GOT3 (cell line): ENCODE measurements around the gene TEDDM1.
A peak's percentile ranks its signal among the peaks of the same experiment; 100 is the strongest.

Experiments
- DNase-seq: peaks from one replicate; lab custom pipeline; 2025; ENCODE audit warnings: mixed read lengths; lab: John Stamatoyannopoulos, UW

Gene TEDDM1

DNA sequence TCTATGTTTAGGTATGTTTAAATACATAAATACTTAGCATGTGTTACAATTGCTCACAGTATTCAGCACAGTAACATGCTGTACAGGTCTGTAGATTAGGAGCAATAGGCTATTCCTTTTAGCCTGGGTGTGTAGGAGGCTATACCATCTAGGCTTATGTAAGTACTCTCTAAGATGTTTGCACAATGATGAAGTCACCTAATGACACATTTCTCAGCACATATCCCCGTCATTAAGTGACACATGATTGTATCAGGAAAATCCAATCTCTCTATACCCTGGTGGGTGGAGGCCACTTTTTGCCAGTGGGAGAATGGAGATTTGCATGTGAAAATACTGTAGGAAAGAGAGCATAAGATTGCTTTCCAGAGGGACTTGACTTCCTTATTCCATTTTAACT lies 5.5 kb upstream of the TEDDM1 start:
- no peak for DNase-seq

DNA sequence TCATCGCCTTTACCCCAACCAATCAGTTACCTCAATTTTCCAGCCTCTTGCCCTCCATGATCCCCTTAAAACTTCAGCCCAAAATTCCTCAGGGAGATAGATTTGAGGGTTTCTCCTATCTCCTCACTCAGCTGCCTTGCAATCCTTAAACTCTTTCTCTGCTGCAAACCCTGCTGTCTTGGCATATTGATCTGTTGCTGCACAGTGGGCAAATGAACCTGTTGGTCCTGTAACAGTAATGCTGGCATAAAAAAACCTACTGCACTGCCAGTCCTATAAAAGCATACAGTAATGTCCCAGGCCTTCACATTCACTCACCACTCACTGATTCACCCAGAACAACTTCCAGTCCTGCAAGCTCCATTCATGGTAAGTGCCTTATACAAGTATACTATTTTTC lies 5.1 kb upstream of the TEDDM1 start:
- no peak for DNase-seq

DNA sequence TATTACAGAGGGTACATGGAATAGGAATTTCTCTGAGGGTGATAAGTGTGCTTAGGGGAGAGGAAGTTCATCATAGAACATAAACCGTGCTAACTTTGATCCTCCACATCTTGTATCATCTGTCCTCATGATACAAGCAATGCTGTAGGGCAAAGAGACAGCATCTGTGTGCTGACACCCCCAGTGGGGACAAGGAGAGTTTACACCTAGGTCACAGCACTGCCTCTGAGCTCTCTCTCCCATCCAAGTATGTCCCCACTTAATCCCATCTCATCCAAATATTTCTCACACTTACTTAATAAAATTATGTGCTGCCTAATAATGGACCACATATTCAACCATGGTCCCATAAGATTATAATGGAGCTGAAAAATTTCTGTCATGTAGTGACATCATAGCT lies 4.3 kb upstream of the TEDDM1 start:
- DNase-seq = no peak

DNA sequence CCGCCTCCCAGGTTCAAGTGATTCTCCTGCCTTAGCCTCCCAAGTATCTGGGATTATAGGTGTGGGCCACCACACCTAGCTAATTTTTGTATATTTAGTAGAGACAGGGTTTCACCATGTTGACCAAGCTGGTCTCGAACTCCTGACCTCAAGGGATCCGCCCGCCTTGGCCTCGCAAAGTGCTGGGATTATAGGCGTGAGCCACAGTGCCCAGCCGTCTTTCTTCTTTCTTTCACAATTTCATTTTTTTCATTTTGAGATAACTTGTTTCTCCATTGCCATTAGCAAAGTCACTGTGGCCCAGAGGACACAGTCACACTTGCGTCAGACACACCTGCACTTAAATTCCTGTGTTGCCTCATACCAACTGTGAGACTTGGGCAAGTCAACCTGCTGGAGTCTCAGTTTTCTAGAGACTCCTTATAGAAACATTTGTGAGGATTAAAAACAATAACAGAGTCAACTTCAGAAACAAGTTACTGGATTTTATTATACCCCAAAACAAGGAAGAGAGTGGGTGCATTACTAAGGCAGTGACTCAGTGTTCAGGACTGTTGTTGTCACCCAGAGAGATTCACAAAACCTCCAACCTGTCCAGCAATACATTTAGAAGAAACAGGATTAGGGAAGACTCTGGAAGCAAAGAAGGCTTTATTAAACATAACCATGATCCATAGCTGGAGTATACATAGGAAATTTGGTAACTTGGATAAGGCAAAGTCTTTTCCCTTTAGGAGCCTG lies 2.6 kb downstream of the TEDDM1 start:
- DNase-seq = no peak

DNA sequence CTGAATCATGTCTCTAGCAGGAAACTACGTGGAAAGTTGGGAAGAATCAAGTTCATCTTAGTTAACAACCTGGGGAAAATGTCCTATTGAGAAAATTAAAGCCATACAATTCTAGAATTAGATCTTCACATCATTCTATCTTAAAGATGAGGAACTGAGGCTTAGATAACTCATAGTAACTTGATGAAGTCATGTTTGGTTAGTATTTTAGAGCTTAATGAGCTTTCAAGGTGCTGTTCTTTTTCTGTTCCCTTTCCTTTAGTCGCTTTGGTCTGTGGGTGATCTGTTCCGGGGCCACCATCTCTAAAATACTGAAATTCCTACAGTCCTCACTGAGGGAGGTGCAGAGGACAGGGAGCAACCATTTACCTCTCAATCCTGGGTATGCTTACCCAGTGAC lies 4.6 kb downstream of the TEDDM1 start:
- DNase-seq = no peak

DNA sequence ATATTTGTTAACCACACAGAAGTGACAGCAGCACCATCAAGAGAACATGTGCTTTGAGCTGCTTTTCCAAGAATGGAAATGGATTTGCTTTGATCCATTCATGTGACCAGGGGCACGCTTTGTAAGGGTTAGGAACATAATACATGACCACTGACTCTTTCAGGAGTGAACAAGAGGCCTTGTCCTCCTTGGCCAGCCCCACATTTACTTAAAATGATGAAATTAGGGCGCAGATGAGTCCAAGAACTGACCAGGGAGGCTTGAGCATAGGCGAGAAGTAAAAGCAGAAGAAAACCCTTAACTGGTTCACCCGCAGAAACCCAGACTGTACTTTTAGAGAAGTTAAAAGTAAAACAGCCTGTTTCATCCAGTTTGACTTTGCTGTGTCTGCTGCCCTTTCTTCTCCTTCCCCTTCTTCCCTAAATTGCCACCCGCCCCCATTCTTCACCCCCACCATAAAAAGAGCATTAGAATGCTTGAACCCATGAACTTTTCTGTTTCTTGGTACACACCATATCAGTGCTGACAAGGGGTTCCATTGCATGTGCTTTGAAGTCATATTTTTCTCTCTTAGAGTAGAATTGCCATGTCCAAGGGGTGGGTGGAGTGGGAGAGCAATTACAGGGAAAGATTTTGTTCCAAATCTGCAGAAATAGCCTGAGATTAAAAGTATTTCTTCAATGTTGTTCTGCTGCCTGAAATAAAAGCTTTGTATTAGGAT lies 6.3 kb downstream of the TEDDM1 start:
- DNase-seq = no peak

DNA sequence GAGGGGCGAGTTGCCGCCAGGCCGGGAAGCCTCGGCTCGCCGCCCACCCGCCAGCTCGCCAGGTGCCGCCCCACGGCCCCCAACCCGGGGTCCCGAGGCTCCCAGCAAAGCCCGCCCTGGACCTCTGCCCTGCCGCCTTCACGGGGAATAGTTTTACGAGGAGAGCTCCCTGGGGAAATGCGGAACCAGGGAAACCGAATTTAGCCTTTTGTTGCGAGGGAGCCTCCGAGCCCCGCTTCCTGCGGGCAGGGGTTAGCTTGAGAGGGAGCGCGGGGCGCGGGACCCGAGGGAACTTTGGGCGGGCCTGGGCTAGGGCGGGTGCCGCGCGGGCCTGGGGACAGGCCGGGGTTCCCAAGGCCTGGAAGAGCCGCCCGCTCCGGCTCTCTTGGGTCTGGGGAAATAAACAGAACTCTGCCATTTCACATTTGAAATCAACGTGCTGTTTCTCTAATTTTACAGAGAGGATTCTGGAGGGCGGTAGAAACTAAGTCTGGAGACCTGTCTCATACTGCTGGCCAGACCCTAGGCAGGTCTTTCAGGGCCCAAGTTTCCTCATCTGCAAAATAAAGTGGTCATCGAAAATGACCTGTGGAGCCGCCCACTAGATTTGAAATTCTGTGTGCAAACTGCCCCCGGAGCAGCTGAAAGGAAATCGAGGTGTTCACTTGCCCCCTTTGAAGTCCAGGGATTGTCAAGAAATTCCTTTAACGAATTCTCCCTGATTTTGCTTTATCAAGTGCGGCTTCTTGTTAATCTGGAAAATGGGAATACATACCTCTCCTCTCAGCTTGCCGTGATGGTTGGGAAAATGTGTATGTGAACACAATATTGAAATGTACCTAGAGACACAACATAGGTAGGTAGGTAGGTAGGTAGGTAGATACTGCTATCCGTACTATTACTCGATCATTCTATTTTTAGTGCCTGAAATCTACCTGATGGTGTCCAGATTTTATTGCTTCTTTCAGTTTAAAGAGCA lies 8.1 kb downstream of the TEDDM1 start:
- no peak for DNase-seq

DNA sequence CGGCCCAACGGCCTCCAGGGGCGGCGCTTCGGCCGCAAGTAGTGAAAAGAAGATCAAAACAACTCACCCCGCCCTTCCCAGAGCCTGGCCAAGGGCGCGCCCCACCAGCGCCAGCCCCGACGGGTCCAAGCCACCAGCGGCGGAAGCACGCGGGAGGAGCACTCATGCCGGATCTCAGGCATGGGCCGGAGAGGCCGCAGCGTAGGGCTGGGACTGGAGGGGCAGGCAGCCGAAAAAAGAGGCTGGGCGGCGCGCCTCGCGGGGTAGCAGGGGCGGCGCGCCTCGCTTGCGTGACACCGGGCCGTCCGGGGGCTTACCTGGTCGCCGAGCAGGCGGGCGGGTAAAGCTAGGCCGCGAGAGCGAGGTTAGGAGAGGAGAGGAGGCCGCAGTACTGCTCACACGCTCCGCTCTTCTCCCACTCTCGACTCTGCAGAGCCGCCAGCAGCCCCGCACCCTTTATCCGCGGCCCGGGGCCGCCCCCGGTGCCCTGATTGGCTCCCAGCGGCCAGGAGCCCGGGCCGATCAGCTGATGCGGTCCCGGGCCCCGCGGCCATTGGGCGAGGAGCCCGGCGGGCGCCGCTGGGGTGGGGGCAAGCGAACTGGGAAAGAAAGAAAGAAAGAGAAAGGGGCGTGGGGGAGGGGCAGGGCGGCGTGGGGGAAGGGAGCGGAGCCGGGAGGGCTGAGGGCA lies 9.0 kb downstream of the TEDDM1 start, which contains the start of gene GLUL:
TSS of gene GLUL (minus strand) at position 429 of the 688 bp plus-strand sequence. CDS start 3,053 bp downstream, outside the sequence.
- DNase-seq = peak; percentile 77

DNA sequence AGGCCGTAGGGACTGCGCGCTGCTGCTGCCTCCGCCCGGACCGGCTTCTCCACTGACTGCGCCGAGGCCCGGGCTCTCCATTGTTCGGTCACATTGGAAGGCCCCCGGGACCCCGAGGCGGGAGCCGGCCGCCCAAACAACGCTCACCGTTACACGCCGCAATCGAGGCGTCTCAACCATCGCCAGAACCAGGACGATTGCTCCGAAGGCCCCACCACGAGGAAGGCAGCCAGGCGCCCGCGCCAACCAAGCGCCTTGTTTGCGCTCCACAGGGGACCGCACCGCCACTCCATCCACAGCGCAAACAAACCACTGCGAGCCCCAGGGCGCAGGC lies 9.5 kb downstream of the TEDDM1 start:
- no peak for DNase-seq

DNA sequence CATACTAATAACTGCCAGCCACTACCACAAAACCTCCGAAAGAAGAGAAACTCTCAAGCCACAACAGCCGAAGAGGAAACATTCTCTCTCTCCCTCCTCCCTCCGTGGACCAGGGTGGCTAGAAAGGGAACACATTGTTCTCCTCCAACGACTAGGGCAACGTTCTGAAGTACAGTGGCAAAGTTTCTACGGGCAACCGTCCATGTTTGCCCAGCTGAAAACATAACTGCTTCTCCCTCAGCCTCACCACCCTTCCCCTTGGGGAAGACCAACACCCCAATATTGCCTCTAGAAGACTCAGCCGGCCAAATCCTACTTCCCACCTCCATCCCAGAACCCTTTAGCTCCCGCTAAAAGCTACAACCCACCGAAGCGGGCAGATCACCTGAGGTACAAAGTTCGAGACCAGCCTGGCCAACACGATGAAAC lies 10.8 kb downstream of the TEDDM1 start:
- DNase-seq = no peak

DNA sequence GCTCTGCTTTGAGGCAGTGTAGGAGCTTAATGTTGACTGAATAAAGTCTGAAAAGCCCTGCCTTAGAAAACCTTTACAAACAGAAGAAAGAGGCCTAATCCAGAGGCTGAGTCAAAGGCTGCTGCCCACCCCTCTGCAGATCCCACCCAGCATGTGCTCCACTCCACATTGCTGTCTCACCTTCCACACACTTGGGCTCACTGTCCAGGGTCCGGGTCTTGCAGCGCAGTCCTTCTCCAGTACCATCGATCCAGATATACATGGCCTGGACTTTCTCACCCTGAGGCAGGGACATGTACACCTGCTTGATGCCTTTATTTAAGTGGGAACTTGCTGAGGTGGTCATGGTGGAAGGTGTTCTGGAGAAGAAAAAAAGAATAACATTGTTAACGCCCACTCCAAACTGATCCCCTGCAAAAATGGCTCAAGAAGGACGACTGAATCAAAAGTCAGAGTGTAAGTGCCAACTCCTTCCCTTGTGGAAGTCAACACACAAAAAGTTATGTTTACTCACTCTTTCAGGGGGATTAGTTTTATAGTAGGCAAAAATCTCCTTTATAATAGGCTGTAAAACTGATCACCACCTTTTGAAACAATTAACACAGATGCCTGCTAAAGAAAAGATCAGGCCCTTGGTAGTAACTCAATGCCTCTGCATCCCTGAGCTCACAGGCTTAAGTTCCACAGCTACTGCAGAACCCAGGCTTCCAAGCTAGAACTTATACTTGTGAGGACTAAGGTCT lies 11.9 kb downstream of the TEDDM1 start:
- DNase-seq = no peak

DNA sequence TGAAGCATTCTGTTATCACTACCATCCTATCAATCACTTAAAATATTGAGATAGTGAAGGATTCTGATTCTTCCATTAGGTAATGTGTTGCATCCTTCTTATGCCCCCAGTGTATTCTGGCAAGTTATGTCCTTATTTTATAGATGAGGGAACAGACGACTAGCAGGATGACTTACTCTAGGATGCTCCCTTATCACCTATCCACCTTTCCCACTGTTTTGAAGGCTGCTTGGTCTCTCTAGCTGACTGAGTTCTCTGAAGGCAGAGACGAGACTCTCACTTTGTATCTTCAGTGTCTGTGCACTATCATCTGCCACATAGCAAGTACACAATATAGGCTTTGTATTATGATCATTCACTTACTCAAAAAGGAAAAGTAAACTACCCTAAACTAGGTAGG lies 12.9 kb downstream of the TEDDM1 start:
- no peak for DNase-seq

DNA sequence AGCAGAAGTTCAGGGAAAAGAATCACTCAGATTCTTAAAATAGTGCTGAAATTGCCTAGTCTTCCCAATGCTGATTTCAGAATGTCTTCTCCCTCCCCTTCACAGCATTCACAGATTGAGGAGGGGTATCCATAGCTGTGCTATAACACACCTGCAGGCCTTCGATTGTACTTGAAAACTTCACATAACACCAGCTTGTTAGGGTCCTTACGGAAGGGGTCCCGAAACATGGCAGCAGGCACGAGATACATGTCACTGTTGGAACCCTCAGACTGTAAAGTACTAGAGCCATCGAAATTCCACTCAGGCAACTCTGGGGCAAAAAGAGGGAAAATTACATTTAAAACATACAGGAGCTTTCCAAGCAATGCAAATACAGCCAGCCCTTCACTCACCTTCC lies 13.5 kb downstream of the TEDDM1 start:
- no peak for DNase-seq

DNA sequence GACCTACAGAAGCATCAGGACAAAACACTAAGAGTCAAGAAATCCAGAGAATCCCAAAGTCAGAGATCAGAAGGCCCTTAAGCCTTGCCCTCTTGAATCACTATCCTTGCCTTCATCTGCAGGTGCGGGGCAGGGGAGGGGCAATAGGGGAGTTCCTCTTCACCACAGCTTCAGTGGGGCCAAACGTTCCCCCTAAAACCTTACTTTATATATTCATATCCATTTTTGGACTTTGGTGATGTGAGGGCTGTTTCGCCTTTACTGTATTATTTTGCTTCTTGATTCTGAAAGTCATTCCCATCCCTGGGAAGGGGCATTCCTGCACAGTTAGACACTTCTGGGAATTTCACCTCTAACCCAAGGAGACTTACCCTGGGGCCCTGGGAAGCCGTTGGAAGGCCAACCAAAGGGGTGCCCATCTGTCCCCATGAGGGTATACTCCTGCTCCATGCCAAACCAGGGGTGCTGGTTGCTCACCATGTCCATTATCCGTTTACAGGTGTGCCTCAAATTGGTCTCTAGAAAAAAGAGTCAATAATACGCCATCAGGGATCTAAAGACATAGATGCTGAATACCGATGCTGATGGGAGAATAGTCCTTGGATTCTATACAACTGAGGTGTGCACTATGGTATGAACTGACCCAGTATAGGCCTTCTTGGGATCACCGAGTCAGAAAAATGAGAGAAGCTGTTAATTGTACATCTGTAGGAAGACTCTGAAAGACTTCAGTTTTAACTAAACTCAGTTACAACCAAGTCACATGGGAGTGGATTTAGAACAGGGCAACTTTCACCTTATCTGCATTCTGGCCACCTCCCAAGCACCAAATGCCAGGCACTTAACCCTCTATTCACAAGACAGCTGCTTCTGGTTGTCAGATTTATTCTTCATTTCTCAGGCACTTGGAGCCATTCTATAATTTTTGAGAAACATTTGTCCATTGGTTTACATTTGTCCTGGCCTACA lies 14.3 kb downstream of the TEDDM1 start:
- no peak for DNase-seq

DNA sequence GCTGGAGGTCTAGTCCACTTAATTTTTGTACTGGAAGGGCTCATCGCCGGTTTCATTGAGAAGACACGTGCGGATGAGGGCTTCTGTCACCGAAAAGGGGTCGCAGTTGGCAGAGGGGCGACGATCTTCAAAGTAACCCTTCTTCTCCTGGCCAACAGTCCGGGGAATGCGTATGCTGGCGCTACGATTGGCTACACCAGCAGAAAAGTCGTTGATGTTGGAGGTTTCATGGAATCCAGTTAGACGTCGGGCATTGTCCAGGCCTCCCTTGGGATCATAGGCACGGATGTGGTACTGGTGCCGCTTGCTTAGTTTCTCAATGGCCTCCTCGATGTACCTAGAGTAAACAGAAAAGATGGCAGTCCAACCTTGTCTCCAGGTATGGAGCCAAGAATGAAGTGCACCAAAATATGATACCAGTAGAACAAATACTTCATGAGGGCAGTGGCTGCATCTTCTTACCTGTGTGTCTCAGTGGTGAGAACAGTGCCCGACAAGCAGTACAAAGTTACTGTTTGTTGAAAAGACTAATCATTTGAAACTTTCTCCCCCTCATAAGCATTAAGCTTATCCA lies 16.0 kb downstream of the TEDDM1 start:
- no peak for DNase-seq

DNA sequence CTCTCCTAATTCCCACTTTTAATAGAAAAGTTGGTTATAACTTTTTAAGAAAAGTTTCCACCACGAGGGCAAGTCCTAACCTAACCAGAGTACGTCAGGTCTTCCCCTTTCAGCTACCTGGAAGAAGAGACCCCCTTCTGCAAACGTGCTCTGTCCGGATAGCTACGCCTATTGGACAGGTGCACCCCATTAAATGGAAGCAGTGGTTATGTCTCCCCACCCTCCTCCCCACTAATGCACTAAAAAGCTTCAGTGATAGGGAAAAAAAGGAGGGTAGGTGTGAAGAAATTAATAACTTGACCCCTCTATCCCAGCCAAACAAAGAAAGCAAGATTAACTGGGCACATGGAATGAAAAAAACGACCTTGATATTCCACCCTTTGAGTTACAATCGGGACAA lies 16.5 kb downstream of the TEDDM1 start:
- no peak for DNase-seq

DNA sequence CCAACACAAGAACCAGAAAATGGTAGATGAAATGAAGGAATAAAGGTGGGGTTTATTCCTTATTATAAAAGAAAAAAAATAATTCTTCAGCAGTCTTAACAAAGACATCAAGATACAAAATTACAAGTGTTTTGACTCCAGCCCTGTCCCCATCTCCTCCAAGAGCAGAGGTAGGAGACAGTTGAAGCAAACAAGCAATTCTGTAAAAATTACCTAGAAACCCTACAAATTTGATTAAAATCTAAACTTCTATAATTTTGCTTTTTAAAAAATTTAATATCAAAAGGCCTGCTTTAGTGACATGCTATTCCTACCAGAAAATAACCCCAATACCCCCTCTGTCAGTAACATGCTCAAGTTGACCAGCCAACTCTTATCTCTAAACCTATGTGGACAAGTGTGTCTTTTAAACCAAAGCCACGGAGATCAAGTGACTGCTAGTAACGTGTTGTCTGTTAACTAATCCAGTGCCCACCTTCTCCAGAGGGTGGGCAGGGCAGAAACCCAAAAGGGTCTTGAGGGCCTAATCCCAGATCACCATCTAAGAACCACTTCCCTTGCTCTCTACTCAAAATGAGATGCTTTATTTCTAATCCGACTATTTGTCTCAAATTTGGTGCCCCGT lies 17.3 kb downstream of the TEDDM1 start:
- no peak for DNase-seq

DNA sequence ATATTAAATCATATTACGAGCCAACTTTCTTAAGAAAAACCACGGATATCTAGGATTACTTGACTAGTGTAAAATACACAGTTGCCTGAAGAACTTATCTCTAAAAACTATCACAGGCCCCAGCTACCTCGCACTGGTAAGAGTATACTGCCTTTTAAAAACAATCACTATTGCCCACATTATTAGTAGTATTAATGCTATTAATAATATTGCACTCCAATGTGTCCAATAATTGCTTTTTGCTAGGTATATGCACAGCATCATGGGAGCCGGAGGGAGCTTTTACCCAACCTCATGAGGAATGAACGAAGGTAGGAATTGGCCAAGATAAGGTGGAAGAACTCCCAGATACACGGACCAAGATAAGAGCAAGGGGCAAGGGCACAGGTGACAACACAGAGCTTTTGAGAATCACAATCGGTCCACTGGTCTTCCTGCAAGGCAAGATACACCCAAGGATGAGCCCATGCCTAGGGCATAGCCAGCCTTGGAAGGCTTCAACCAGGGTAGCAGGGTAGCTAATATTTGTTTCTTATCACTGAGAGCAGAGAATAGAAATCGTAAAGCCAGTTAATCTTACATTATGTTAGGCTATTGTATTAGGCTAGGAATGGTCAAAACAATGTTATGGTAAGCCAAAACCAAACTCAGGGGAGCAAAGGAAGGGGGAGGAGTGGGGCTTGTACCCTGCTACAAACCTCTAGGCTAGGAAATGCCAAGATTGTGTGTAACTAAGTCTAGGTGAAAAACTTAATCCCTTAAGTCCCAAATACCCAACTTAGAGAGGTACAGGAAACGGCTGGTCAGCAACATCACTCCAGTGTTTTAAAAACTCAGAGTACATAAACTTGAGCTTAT lies 18.3 kb downstream of the TEDDM1 start:
- no peak for DNase-seq
